HG02884 (cell line): ENCODE measurements around the gene NADK2.
A peak's percentile ranks its signal among the peaks of the same experiment; 100 is the strongest.
"Not testable (repeated sequence)": the region's sequence is repeated elsewhere in the genome, so short reads cannot be mapped to it uniquely, and the experiment has no call there.

Source experiments
- ATAC-seq: cut with Tn5 transposase; IDR thresholded peaks from one replicate; pipeline ENCODE4 v1.9.1; 2021; ENCODE audit warnings: mild to moderate bottlenecking, moderate library complexity; ENCODE audit not compliant: unreplicated experiment

NADK2 gene

GRCh38 chr5:36241631-36242533 is at the start of gene NADK2:
TSS of gene NADK2 (minus strand) at chr5:36241925. CDS start at chr5:36241798, 127 bp downstream.
- peak; percentile 90 for ATAC-seq

- no peak for ATAC-seq
Observed at GRCh38 chr5:36285837-36286615, 44.3 kb upstream of the NADK2 start.

GRCh38 chr5:36283775-36284174 is 42.0 kb upstream of the NADK2 start:
- ATAC-seq, result not testable (repeated sequence)

GRCh38 chr5:36281626-36282025 is 39.9 kb upstream of the NADK2 start:
- ATAC-seq, result no peak

DNA sequence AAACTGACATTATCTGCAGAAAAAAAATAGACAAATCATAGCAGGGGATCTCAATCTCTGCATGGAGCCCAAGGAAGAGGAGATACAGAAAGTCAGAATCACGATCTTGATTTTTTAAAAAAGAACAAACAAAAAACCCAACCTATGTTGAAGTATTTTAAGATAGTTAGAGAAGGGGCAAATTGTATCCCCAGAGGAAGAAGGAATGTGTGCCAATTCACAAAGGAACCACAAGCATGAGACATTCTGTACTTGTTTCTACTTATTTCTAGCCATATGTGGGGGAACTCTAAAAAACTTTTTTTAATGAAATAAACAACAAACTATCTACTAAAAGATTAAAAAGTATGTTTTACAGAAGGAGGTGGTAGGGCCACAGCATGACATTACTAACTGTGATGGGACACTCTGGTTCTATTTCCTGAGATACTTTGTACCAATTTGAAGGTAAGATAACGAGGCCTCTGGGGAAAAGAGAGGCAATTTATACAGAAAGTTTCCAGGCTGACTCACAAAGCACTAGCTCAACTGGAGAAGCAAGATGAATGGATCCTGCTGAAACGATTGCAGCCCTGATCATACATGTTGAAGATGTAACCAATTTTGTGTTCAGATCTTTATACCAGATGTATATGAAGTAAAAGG is 37.5 kb upstream of the NADK2 start:
- ATAC-seq, result no peak

DNA sequence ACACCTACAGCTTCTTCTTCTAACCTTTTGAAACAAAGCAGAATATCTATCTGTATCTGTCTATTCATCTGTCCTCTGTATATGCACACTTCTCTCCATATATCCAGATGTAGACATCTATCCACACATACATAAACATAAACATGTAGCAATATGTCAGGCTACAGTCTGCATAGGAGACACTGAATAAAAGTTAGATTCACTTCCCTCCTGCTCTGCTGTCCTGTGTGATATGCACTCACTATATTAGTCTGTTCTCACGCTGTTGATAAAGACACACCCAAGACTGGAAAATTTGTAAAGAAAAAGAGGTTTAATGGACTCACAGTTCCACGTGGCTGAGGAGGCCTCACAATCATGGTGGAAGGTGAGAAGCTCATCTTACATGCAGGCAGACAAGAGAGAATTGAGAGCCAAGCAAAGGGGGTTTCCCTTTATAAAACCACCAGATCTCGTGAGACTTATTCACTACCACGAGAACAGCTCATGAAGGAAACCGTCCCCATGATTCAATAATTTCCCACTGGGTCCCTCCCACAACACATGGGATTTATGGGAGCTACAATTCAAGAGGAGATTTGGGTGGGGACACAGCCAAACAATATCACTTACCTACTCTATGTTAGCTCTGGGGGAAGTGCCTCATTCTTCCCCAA is 35.9 kb upstream of the NADK2 start:
- no peak for ATAC-seq

DNA sequence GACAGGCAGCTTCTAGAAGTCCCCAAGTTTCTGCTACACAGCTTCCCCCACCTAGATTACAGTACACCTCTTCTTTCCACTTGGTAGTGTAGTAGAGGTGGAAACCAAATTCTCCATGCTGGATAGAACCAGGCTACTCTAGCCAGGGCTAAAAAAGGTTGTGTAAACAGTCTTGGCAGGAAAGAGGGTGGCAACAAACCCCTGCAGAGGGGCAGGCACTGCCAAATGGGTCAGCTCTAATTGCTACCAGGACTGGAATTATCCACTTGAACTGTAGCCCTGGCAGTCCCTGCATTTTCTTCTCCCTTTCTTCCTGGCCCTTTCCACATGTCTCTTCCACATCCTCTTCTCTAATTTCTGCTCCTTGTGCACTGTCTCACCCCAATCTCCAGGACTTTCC is 35.1 kb upstream of the NADK2 start:
- ATAC-seq, result no peak

GRCh38 chr5:36273809-36274526 is 32.2 kb upstream of the NADK2 start:
- no peak for ATAC-seq

DNA sequence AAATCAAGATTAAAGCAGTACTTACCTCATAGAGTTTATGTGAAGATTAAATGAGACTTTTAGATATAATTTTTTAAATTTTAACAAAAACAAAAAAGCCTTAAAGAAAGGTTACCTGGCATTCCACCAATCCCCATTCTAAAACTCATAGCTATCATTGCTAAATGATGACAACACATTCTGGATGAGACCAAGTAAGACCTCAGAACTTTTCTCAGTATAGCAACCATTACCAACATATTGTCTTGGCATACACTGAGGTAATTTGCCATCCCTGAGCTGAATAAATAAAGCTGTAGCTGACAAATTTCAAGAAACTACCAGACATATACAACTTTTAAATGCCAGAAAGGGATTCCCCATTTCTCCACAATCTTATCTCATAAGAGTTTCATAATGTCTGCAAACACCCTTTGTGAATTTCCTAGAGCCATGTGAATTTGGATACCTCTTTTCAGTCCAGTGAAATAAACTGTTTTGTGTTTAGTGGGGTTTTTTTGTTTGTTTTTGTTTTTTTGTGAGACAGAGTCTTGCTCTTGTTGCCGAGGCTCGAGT is 30.5 kb upstream of the NADK2 start:
- ATAC-seq, result no peak

DNA sequence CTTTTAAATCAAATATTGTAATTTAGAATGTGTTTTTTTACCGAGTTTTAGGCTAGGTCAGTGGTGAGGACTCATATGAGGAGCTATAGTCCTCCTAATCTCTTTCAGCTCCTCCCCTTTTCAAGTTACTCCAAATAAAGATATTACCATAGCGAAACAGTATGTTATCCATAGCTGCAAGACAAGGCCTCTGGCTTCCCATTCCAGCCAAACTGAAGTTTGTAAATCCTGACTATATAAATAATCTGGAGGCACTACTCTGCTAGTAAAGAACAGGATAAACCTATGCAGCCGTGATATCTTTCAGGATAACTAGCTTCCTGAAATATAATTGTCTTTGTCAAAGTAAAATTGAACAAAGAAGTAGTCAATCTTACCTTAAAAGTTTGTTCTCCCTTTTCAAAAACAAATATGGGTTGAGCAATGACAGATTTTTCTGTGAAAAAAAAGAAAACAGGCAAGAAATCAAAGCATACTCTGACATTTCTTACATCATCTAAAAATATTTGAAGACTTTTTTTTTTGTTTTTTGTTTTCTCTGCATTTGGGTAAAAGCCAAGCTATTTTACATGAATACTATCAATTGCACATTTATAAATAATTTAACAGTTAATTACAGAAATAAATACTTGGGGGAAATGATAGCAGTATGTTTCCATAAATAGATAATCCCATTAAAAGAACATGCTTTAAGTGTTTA is 29.3 kb upstream of the NADK2 start:
- no peak for ATAC-seq

GRCh38 chr5:36270175-36270574 is 28.4 kb upstream of the NADK2 start:
- ATAC-seq, result no peak

- no peak for ATAC-seq
Observed at GRCh38 chr5:36269478-36269877, 27.8 kb upstream of the NADK2 start.

DNA sequence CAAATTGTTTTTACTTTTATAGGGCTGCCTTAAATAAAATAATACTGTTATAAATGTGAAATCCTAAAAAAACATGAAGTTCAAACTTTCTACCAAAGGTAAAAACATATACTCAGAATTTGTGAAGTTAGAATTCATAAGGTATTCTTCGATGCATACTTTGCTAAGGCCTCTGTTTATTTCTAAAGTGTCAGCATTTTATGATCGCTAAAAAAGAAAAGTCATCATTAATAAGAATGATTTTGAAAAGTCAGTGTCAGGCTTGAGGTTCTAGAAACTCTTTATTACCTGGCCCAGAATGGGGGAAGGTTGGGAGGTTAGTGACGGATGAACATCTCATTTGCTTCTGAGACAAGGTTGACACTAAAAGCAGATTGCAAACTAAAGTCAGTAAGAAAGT is 26.2 kb upstream of the NADK2 start:
- ATAC-seq, result no peak

DNA sequence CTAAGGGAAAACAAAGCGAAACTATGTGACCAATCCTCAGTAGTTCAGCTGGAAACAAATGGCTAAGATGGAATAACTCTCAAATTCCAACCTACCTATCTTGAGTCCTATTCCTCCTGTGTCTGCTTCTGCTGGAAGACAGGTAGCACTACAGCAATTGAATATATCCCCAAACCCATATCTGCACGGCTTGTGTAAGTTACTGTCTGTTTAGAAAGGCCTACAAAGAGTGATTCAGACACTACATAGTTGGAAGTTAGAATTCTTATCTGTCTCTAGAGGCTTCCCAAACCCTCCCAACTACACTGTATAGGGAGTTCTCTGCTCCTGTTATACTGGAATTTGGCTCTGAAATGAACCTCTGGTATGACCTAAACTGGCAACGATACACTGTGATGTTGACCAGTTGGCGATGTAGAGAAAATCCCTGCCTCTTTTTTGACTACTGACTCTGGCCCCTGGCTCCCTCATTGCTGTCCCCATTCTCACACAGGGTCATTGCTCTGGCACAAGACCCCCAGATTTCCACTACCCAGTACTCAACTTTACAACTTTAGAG is 22.6 kb upstream of the NADK2 start:
- no peak for ATAC-seq

DNA sequence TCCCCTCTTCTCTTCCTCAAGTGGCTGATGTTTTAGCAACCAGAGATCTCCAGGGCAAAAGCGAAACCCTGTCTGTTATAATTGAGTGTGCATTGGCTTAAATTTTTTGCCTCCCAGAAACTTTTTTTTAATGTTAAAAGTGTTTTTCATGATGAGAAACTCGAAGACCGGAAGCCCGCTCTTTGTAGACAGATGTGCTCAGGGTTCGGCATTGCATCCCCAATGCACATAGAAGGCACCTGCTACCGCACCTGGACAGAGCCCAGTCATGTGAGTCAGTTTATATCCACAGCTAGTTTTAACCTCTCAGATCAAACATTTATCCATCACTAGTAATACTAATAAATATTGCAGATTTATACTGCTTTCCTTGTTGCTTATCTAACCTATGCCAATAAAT is 19.5 kb upstream of the NADK2 start:
- no peak for ATAC-seq

DNA sequence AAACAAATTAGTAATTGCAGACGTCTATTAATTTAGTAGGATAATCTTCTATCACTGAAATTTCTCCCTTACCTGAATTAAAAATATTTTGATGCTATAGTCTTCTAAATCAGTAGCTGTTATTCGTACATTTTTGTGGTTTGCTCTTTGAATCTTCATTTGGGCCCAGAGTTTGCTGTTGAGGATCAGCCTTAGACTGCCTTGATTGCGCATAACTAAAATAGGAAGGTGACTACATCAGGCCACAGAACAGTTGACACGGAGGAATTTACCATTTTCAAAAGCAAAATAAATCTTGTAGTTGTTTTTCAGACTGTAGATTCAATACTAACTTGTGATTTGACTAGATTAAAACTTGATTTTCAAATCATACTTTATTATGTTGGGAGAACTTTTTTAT is 11.8 kb upstream of the NADK2 start:
- no peak for ATAC-seq

GRCh38 chr5:36252722-36253365 is 11.1 kb upstream of the NADK2 start:
- ATAC-seq, result no peak

GRCh38 chr5:36251218-36251617 is 9.5 kb upstream of the NADK2 start:
- ATAC-seq, result no peak

GRCh38 chr5:36250427-36250826 is 8.7 kb upstream of the NADK2 start:
- ATAC-seq, result no peak
